ENCODE measurements around the gene DVL2. TPM values are rescaled to one million over a fixed set of nuclear protein-coding genes. Genes with fewer than 3 reads are reported as not detected.
"Not testable (repeated sequence)": the region's sequence is repeated elsewhere in the genome, so short reads cannot be mapped to it uniquely, and the experiment has no call there.

DVL2 gene
- total RNA-seq, 1 donor from 2014 or later = 47.5 TPM

- DNase-seq (ENCODE audit: low read depth) = no peak
Observed at GRCh38 chr17:7256766-7257456, 22.6 kb upstream of the DVL2 start.

DNA sequence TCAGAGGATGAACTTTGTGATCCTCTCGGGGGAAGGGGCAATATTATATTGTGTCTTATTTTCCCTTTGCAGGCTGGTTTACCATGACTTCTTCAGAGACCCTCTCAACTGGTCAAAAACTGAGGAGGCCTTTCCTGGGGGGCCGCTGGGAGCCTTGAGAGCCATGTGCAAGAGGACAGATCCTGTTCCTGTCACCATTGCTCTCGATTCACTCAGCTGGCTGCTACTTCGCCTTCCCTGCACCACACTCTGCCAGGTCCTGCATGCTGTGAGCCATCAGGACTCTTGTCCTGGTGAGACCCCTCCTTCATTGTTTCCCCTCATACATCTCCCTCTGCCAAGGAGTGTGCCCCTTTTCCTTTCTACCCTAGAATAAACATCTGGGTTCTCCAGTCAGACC, 20.2 kb upstream of the DVL2 start:
- no peak for DNase-seq (ENCODE audit: low read depth)

DNA sequence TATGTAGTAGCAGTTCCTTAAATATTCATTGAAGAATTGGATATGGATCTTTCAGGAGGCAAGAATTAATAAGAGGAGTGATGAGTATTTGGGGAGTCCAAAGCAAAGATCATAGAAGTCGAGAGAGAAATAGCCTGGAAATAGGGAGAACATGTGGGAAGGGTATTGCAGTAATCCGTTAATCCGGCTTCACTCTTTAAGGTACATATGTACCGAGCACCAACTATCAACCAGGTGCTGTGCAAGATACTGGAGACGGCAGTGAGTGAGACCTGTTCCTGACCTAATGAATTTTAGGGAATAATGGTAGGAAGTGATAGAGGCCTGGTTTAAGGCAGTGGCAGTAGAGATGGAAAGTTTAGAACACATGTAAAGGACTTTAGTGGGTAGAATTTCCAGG, 18.8 kb upstream of the DVL2 start:
- DNase-seq (ENCODE audit: low read depth) = no peak

- peak; percentile 81 for DNase-seq (ENCODE audit: low read depth)
Observed at GRCh38 chr17:7252176-7253043, 18.1 kb upstream of the DVL2 start, which contains the start of gene ELP5. Gene ELP5, plus strand, starts transcription at chr17:7252215. Its CDS starts 336 bp downstream, at chr17:7252551.

- DNase-seq (ENCODE audit: low read depth) = peak; percentile 99
Observed at GRCh38 chr17:7251661-7252175, 17.4 kb upstream of the DVL2 start, which contains the start of gene CTDNEP1. Gene CTDNEP1, minus strand, starts transcription at chr17:7251734. Its CDS starts 438 bp downstream, at chr17:7251296.

DNA sequence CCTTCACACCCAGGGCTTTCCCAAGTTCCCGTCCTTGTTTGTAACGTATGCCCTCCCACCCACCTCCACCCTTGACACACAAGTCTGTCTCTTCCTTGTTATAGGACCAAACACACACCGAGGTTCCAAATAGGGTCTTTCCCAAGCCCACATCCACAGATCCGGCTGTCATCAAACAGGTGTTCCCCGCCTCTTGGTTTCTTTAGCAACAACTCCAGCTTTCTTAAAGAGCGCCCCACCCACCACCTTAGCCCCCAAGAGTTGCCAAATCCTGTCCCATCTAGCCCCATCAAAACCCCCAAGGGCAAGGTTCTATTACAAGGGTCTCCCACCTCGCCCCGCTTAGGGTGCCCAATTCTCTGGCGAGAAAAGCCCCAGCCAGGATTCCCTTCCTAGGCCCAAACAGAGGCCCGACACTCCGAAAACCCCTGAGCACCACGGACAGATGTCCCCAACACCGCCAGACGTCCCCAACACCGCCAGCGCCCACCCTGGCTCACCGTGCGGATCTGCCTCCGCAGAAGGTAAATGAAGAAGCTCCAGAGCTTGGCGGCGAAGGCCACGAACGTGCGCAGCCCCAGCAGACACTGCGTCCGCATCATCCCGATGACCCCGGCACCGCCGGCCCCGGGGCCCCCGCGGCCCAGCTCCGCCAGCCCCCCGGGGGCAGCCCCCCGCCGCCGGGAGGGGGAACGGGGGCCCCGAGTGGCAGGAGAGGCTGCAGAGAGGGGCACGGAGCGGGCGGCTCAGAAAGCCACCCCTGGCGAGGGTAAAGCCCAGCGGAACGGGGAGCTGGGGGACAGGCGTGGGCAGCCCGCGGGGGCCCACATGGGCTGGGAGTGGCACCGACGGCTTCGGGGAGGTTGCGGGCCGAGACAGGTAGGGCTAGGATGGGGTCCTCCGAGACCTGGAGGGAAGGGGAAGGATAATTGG, 16.6 kb upstream of the DVL2 start:
- no peak for DNase-seq (ENCODE audit: low read depth)

- no peak for DNase-seq (ENCODE audit: low read depth)
Observed at GRCh38 chr17:7249830-7250229, 15.5 kb upstream of the DVL2 start.

DNA sequence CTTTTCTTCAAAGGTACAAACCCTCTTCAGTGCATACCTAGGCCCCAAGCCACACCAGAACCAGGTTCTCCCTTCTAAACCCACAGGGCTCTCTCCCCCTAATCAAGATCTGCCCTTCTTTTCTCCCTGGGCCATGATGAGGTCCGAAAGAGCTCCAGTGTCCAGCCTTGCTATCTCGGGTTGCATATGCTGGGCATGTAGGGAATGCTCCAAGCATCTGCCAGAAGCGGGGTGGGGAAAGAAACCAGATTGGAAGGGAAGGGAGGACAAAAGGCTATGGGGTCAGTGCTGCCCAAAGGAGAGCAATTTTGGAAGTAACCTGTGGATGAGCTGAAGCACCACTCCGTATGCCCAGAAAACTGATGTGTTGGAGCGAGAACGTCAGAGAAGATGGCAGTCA, 14.9 kb upstream of the DVL2 start:
- no peak for DNase-seq (ENCODE audit: low read depth)

- no peak for DNase-seq (ENCODE audit: low read depth)
Observed at GRCh38 chr17:7248796-7249195, 14.5 kb upstream of the DVL2 start.

GRCh38 chr17:7246779-7247178, 12.5 kb upstream of the DVL2 start:
- no peak for DNase-seq (ENCODE audit: low read depth)

DNA sequence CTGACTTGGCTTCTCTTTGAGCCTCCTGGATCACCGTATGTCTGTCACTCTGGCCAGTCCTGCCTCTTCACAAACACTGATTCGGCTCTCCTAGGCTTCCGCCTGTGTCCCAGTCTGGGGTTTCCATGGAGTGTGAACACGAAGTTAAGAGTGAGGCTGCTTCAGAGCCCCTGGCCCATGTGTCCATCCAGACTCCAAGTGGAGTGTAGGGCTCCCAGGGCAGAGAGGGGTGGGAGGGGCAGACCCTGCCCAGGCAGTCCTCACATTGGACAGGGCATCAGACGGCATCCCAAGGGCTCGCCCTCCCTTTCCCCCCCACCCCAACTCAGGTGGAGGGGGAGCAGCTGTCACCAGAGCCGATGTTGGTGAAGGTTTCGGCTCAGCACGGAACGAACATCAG, 9.5 kb upstream of the DVL2 start:
- DNase-seq (ENCODE audit: low read depth) = not testable (repeated sequence)

- no peak for DNase-seq (ENCODE audit: low read depth)
Observed at GRCh38 chr17:7243453-7243729, 9.1 kb upstream of the DVL2 start.

DNA sequence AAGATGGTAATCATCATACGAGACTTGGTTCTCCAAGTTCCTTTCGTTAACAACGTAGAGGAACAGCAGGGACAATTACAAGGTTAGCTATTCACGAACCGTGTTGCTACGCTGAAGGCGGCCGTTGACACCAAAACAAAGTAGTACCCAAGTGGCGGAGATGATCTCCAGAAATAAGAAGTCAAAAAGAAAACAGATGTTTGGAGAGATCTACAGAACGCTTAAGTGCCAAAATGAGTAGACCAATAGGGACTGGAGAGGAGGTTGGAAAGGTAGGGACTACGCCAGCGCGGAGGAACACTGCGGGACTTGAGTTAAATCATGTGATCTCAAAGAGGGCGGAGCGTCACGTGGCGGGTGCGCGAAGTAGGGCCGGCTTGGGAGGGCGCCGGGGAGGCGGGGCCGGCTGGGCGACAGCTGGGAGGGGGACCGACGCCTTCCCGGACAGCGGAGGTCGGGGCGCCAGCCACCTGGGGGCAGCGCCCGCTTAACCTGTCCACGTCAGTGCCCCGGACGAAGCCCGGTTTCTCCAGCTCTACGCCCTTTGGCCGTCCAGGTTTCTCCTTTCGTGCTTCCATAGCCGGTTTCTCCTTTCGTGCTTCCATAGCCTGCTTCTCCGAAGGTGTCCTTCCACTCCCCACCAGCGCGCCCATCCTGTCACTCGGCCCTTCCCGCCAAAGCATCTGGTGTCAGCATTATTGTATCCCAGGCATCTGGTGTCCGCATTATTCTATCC, 8.6 kb upstream of the DVL2 start:
- peak; percentile 84 for DNase-seq (ENCODE audit: low read depth)

DNA sequence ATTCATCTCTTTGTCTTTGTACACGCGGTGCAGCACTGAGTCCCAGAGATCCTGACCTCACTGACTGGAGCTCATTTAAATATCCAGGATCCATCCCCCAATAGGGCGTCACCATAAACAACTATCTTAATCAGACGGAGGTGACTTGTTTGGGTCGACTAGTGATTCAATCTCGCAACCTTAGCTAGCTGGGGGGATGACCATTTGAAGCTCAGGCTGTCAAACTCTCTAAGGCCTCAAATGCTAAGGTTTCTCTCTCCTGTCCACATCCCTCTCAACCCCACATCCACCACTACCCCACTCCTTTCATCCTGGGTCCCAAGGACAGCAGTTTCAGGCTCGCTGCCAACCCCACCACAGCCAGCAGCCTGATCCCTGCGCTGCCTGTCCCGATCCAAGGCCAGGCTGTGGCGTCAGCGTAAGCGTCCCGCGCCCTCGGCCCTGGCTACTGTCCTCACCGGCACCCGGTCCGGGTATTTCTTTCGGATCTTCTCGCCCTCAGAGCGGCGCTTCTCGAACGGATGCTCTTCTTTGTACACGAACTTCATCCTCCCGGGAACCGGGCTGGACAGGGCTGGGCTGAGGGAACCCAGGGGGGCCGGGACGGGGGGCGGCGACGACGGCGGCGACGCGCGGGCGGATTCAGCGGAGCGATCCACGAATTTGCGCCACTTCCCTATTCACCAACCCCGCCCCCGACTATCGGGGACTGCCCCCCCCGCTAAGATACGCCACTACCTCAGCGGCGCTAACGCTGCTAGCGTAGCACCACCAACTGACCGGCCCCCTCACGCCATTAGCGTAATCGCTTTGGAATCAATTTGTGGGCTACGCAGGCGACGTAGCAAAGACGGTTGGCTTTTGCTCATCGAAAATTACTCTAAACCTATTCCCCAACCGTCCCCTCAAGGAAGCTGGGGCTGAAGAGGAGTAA, 7.7 kb upstream of the DVL2 start, which contains the start of gene GABARAP:
Gene GABARAP (minus strand): TSS at position 667 of the 934 bp plus-strand sequence. CDS start 119 bp downstream, at position 548.
- peak; percentile 71 for DNase-seq (ENCODE audit: low read depth)

GRCh38 chr17:7241090-7241733, 6.9 kb upstream of the DVL2 start:
- DNase-seq (ENCODE audit: low read depth) = no peak

DNA sequence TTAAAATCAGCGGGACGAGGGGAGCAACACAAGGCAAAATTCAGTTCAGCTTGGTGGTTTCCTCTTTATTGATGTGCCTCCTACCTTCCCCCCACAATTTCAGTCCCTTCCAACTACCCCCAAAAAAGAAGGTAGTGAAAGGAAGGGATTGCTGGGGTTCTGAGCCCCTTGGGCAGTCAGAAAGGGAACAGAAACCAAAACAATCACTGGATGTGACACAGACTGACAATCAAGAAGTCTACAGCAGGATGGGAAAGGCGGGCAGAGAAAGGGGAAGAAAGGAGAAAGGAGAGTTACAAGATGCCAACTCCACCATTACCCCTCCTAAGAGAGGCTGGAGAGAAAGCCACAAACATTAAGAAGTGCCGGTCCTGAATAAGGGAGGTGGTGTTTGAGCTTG, 6.1 kb upstream of the DVL2 start:
- no peak for DNase-seq (ENCODE audit: low read depth)

DNA sequence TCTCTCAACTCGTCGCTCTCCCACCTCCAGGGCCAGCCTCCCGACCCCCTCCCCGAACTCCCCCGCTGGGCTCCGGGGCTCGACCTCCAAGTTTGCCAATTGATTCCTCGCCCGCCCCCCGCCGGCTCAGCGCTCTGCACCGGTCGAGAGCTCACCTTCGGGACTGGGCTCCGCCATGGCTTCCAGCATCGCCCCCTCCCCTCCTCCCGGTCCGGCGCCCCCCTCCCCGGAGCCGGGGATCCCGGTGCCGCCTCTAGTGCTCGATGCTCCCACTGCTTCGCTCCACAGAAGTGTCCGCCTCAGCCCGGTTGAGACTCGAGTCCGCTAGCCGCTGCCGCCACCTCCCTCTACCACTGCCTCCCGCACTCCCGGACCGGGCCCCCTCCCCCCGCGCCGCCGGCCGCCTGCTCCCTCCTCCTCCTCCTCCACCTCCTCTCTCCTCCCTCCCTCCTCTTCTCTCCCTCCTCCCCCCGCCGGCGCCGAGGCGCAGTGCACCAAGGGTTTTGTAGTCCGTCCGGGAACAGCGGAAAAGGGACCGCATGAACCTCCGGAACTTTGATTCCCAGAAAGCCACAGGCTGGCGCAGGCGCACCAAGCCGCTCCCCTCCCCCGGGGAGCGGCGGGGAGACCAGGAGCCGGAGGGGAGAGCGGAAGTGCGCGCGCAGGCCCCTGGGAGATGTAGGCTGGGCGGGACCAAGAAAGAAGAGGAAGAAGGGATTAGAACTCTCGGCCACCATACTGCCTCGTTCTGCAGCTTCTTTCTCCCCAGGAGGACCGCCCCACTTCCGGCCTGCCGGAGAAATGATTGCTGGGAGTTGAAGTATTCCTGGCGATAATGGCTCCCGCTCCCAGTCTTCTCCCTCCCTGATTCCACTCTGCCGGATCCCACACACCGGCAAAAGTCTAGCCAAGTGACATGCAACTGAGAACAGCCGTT, 5.0 kb upstream of the DVL2 start, which contains the start of gene PHF23:
Gene PHF23 (minus strand): TSS at position 367 of the 937 bp plus-strand sequence. CDS start 178 bp downstream, at position 189.
- DNase-seq (ENCODE audit: low read depth) = peak; percentile 98
